Pons (tissue), 1 donor: ENCODE results near the gene CRYGD.

Experiments
- DNase-seq: peaks from one replicate; pipeline ENCODE4 v3.0.0-alpha.2; 2016; ENCODE audit warnings: low spot score

CRYGD gene

DNA sequence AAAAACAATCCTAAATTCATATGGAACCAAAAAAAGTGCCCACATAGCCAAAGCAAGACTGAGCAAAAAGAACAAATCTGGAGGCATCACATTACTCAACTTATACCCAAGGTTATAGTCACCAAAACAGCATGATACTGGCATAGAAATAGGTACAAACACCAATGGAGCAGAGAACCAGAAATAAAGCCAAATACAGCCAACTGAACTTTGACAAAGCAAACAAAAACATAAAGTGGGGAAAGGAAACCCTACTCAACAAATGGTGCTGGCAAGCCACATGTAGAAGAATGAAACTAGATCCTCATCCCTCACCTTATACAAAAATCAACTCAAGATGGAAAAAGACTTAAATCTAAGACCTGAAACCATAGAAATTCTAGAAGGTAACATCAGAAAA is 40.5 kb downstream of the CRYGD start:
- no peak for DNase-seq

DNA sequence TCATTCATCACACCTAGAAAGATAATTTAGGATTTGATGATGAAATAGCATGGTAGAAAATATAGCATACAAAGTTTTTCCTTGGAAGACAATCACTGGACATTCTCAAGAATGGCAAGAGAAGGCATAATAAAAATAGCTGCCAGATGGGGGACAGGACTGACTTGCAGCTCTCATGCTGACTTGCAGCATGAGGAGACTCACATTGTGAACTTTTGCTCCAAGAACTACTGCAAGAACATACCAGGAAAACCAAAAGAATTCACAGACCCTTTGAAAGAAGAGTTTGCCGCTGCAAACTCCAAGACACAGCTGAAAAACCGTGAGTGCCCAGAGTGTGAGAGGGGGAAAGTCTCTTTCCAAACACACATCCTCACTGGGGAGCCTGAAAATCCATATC is 47.0 kb downstream of the CRYGD start:
- DNase-seq = no peak

GRCh38 chr2:208074610-208075356 is 49.5 kb downstream of the CRYGD start:
- no peak for DNase-seq

DNA sequence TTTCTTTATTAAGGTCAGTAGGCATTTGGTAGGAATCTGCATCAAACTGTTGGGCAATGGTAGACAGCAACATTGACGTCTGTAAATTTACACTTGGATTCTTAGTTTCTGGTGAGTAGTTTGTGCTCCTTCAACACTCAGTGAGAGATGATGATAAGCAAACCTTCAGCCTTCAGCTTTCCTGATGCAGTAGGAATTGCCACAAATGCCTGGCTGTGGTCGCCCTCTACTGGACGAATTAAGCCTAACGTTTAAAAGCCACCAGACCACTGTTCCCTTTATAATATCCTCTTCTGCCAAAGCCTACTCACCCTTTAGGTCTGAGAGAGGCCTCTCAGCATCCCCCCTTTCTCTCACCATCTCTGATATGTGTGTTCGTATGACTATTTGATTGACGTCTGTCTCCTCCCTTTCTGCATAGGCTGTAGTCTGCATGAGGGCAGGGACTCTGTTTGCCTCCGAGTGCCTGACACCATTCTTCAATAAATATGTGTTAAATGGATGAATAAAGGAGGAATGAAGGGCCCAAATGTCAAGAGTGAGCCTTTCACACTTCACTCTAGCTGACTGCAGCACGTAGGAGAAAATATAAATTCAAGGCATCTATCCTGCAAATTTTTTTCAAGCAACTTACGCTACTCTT is 52.0 kb downstream of the CRYGD start:
- DNase-seq = peak; percentile 64
